ENCODE results near the gene ADK. TPM values are rescaled to one million over a fixed set of nuclear protein-coding genes. Genes with fewer than 3 reads are reported as not detected.

The ADK gene
- total and polyA plus RNA-seq, 2 of the 4 experiments (the other 2 are of a cell fraction), result 30.6 to 40.9 TPM

- Histone ChIP-seq H3K36me3 (ENCODE audit: control insufficient read depth, insufficient read depth, low read length) (peaks cover 82% of the 10 kb centered on the region), H2AFZ (replicated peaks; ENCODE audit: low read length, poor library complexity) (no peak overlapping the region), H3K4ac (ENCODE audit: low read depth, low read length) (no peak overlapping the region), H2AK5ac (ENCODE audit: low read depth, low read length) (no peak overlapping the region), H3K4me2 (ENCODE audit: low read depth, low read length) (no peak overlapping the region), H3K79me1 (ENCODE audit: low read depth in 1 of 2, low read length in 2 of 2) (peaks cover 67 to 86% of the 10 kb centered on the region in 2 experiments), H3K23ac (ENCODE audit: low read depth, low read length) (no peak overlapping the region), H3K4me1 (ENCODE audit: control insufficient read depth, insufficient read depth, low read length) (peaks cover 6% of the 10 kb centered on the region), H4K8ac (ENCODE audit: low read depth in 2 of 2, low read length in 2 of 2) (no peak overlapping the region), H4K91ac (ENCODE audit: insufficient read depth, low read depth, low read length) (no peak overlapping the region), H3K4me3 (ENCODE audit: insufficient read depth, low read depth, low read length) (no peak overlapping the region), H3K18ac (ENCODE audit: low read depth, low read length) (no peak overlapping the region), H2BK120ac (ENCODE audit: low read depth, low read length) (no peak overlapping the region), H4K20me1 (ENCODE audit: insufficient read depth, low read length) (peaks cover 62% of the 10 kb centered on the region), H2BK15ac (ENCODE audit: low read depth, low read length) (no peak overlapping the region), H3K27me3 (ENCODE audit: control insufficient read depth, insufficient read depth, low read length) (no peaks in the 10 kb centered on the region), H2AK9ac (replicated peaks; ENCODE audit: low read depth, low read length, poor library complexity) (no peak overlapping the region), H3K9ac (ENCODE audit: low read depth, low read length) (no peak overlapping the region), H3K9me1 (ENCODE audit: insufficient read depth, low read length) (peaks cover 18% of the 10 kb centered on the region), H2BK5ac (ENCODE audit: low read depth, low read length, poor library complexity, severe bottlenecking) (no peak overlapping the region), H3K14ac (replicated peaks; ENCODE audit: low read depth, low read length) (no peak overlapping the region), H3K27ac (ENCODE audit: insufficient read depth, low read length) (no peak overlapping the region), H2BK20ac (ENCODE audit: low read depth, low read length) (no peak overlapping the region), H3K56ac (ENCODE audit: extremely low read depth, insufficient read depth, low read length) (no peak overlapping the region), H3K9me3 (ENCODE audit: control insufficient read depth, insufficient read depth, low read length) (no peaks in the 10 kb centered on the region), H4K5ac (ENCODE audit: low read depth, low read length) (no peak overlapping the region)
- TF ChIP-seq MXI1 (IDR thresholded peaks at IDR 0.05; ENCODE audit: borderline replicate concordance, low read depth, low read length) (no peak), CEBPB (IDR thresholded peaks at IDR 0.05; ENCODE audit: low read depth, low read length) (no peak), USF2 (IDR thresholded peaks at IDR 0.05; ENCODE audit: low read depth, low read length) (no peak), RAD21 (IDR thresholded peaks at IDR 0.05; ENCODE audit: low read length) (no peak), BHLHE40 (IDR thresholded peaks at IDR 0.05; ENCODE audit: low read depth, low read length) (no peak), NFE2L2 (IDR thresholded peaks at IDR 0.05; ENCODE audit: low read depth, low read length) (no peak), CTCF (conservative IDR thresholded peaks at IDR 0.05; ENCODE audit: low read depth, low read length) (no peak), MAZ (IDR thresholded peaks at IDR 0.05; ENCODE audit: borderline replicate concordance, low read depth, low read length) (no peak), CHD1 (IDR thresholded peaks at IDR 0.05; ENCODE audit: low read depth, low read length) (no peak)
- BruUV-seq (replicated peaks), result no TSS peak
- dilution Hi-C loops (cut with HindIII; ENCODE audit: low sequenced_read_pairs, unreplicated experiment) (no loop called here), in situ Hi-C loops (cut with MboI; ENCODE audit: low sequenced_read_pairs) (no loop called here), intact Hi-C loops (cut with micrococcal nuclease) (no loop called here)
- no peak for DNase-seq
- no peak for ATAC-seq (ENCODE audit: low read depth)
- ChIA-PET POLR2A (ENCODE audit: unreplicated experiment) (no interaction called here), CTCF (no interaction called here)
Observed at GRCh38 chr10:74109452-74109851, 41.6 kb upstream of the ADK start.

All from IMR-90 (cell line).